SK-N-SH treated with all-trans-retinoic acid at 6 μM for 48 hours (cell line): ENCODE results near the gene AMZ1.
A peak's percentile ranks its signal among the peaks of the same experiment; 100 is the strongest.

ENCODE experiments used
- ATAC-seq: fragments of 200-7000 bp; cut with Tn5 transposase; 3 replicates; pipeline ENCODE4 v1.9.1; 2020; ENCODE audit warnings: mild to moderate bottlenecking, moderate library complexity
- ARNTL ChIP-seq: fragments of 450-650 bp; formaldehyde crosslinking; IDR thresholded peaks from 2 replicates; pipeline ENCODE4 v1.5.0; 2020; ENCODE audit warnings: low read depth, mild to moderate bottlenecking, moderate library complexity, borderline replicate concordance
- BACH2 ChIP-seq: fragments of 250-450 bp; sonication (Bioruptor Pico); IDR thresholded peaks from 2 replicates; pipeline ENCODE4 v1.9.0; 2021; ENCODE audit warnings: mild to moderate bottlenecking, borderline replicate concordance
- CSDC2 ChIP-seq: fragments of 250-450 bp; sonication (Bioruptor Pico); IDR thresholded peaks from 2 replicates; pipeline ENCODE4 v1.5.0; 2020; ENCODE audit warnings: mild to moderate bottlenecking, moderate library complexity
- GLIS3 ChIP-seq: fragments of 250-450 bp; sonication (Bioruptor Pico); IDR thresholded peaks from 2 replicates; pipeline ENCODE4 v1.5.0; 2020; ENCODE audit warnings: mild to moderate bottlenecking, moderate library complexity
- ISL1 ChIP-seq: fragments of 250-450 bp; sonication (Bioruptor Pico); IDR thresholded peaks from 2 replicates; pipeline ENCODE4 v2.1.2; 2022; ENCODE audit warnings: mild to moderate bottlenecking, moderate library complexity
- OSR1 ChIP-seq: fragments of 250-450 bp; sonication (Bioruptor Pico); IDR thresholded peaks from 2 replicates; pipeline ENCODE4 v1.8.0; 2022; ENCODE audit warnings: moderate library complexity, mild to moderate bottlenecking, inconsistent platforms
- PATZ1 ChIP-seq: fragments of 250-450 bp; sonication (Bioruptor Pico); IDR thresholded peaks from 2 replicates; pipeline ENCODE4 v1.8.0; 2020; ENCODE audit warnings: mild to moderate bottlenecking, moderate library complexity, borderline replicate concordance
- PPARA ChIP-seq: fragments of 250-450 bp; sonication (Bioruptor Pico); IDR thresholded peaks from 2 replicates; pipeline ENCODE4 v1.5.0; 2020; ENCODE audit warnings: mild to moderate bottlenecking, borderline replicate concordance
- RARB ChIP-seq: fragments of 250-450 bp; sonication (Bioruptor Pico); IDR thresholded peaks from 2 replicates; pipeline ENCODE4 v1.8.0; 2021; ENCODE audit warnings: mild to moderate bottlenecking, moderate library complexity
- SNAI2 ChIP-seq: fragments of 250-450 bp; sonication (Bioruptor Pico); IDR thresholded peaks from 2 replicates; pipeline ENCODE4 v1.5.0; 2020; ENCODE audit warnings: mild to moderate bottlenecking, moderate library complexity
- TCF4 ChIP-seq: fragments of 250-450 bp; sonication (Bioruptor Pico); IDR thresholded peaks from 2 replicates; pipeline ENCODE4 v1.8.0; 2021; ENCODE audit warnings: mild to moderate bottlenecking, moderate library complexity, borderline replicate concordance
- TOX ChIP-seq: fragments of 250-450 bp; sonication (Bioruptor Pico); IDR thresholded peaks from 2 replicates; pipeline ENCODE4 v1.8.0; 2021; ENCODE audit warnings: mild to moderate bottlenecking, moderate library complexity, borderline replicate concordance
- TSHZ2 ChIP-seq: fragments of 250-450 bp; sonication (Bioruptor Pico); IDR thresholded peaks from 2 replicates; pipeline ENCODE4 v1.5.0; 2020; ENCODE audit warnings: mild to moderate bottlenecking, moderate library complexity
- ZC3H10 ChIP-seq: fragments of 250-450 bp; sonication (Bioruptor Pico); IDR thresholded peaks from 2 replicates; pipeline ENCODE4 v1.5.1; 2021; ENCODE audit warnings: mild to moderate bottlenecking, moderate library complexity
- ZFP3 ChIP-seq: fragments of 250-450 bp; sonication (Bioruptor Pico); IDR thresholded peaks from 2 replicates; pipeline ENCODE4 v1.5.0; 2020; ENCODE audit warnings: mild to moderate bottlenecking, moderate library complexity
- ZNF70 ChIP-seq: fragments of 450-650 bp; formaldehyde crosslinking; IDR thresholded peaks from 2 replicates; pipeline ENCODE4 v1.5.0; 2020; ENCODE audit warnings: mild to moderate bottlenecking, moderate library complexity

Gene AMZ1

GRCh38 chr7:2687881-2688318 lies at the start of gene AMZ1:
Gene AMZ1 (plus strand): TSS chr7:2688202. CDS start chr7:2700452, 12,250 bp downstream.
- peak; percentile 40 for ATAC-seq

GRCh38 chr7:2638224-2638991 lies 49.6 kb upstream of the AMZ1 start:
- 0 out of 2 replicates have a peak, but pooled peaks have one; percentile 13 for TF ChIP-seq ZFP3 (CRISPR knock-in tag)
- TF ChIP-seq OSR1 (CRISPR knock-in tag) = no peak
- 0 out of 2 replicates have a peak, but pooled peaks have one; percentile 12 for TF ChIP-seq ZNF70 (CRISPR knock-in tag)
- TF ChIP-seq RARB (CRISPR knock-in tag) = no peak
- peak; percentile 83 for TF ChIP-seq TCF4 (CRISPR knock-in tag)
- peak; percentile 66 for ATAC-seq

More at GRCh38 chr7:2687881-2688318, at the start of gene AMZ1:
- TF ChIP-seq GLIS3 (CRISPR knock-in tag) = no peak
- TF ChIP-seq SNAI2 = no peak
- TF ChIP-seq TSHZ2 (CRISPR knock-in tag) = no peak
- TF ChIP-seq TOX (CRISPR knock-in tag) = no peak

GRCh38 chr7:2639181-2639681 lies 48.8 kb upstream of the AMZ1 start:
- no peak for ATAC-seq
- no peak for TF ChIP-seq TOX (CRISPR knock-in tag)
- TF ChIP-seq BACH2 = no peak
- no peak for TF ChIP-seq PPARA
- TF ChIP-seq ZC3H10 = no peak

GRCh38 chr7:2639695-2640481 lies 48.1 kb upstream of the AMZ1 start:
- ATAC-seq = no peak
- TF ChIP-seq ISL1 (CRISPR knock-in tag) (no peak), BACH2 (no peak), ARNTL (CRISPR knock-in tag) (no peak), ZNF70 (CRISPR knock-in tag) (no peak), CSDC2 (CRISPR knock-in tag) (no peak), PATZ1 (CRISPR knock-in tag) (no peak), TCF4 (CRISPR knock-in tag) (no peak)
- TF ChIP-seq, all 23 proteins: peak for 0

- TF ChIP-seq TSHZ2 (CRISPR knock-in tag) (no peak), PPARA (no peak), OSR1 (CRISPR knock-in tag) (no peak), ARNTL (CRISPR knock-in tag) (no peak)
- no peak for ATAC-seq
Measured at GRCh38 chr7:2640482-2640830, 47.5 kb upstream of the AMZ1 start.
